ENCODE data around the gene E2F3. TPM values are rescaled to one million over a fixed set of nuclear protein-coding genes. Genes with fewer than 3 reads are reported as not detected.

E2F3 gene
- total and polyA plus RNA-seq, 2 donors (not counting 3 experiments of a cell fraction or from before 2014, with no cell fraction given): 8.6 to 22.0 TPM

- Histone ChIP-seq H3K9me3 (replicated peaks; ENCODE audit: control insufficient read depth, insufficient read depth, low read length) (no peaks in the 10 kb centered on the region), H4K20me1 (replicated peaks; ENCODE audit: control insufficient read depth, extremely low read depth, insufficient read depth, low read length) (no peaks in the 10 kb centered on the region), H3K27me3 (ENCODE audit: control insufficient read depth in 2 of 2, insufficient read depth in 2 of 2, low read length in 2 of 2) (no peaks in the 10 kb centered on the region), H3K27ac (ENCODE audit: insufficient read depth, low read depth, low read length) (no peak overlapping the region), H3K36me3 (ENCODE audit: control insufficient read depth in 2 of 2, extremely low read depth in 1 of 2, insufficient read depth in 2 of 2, low read length in 2 of 2) (peaks cover 5 to 10% of the 10 kb centered on the region in 2 experiments), H2AFZ (ENCODE audit: low read depth, low read length) (no peak overlapping the region), H3K9me1 (replicated peaks; ENCODE audit: control insufficient read depth, extremely low read depth, insufficient read depth, low read length) (peaks cover 3% of the 10 kb centered on the region), H3K4me1 (ENCODE audit: control insufficient read depth, extremely low read depth, insufficient read depth, low read length) (peaks cover 4% of the 10 kb centered on the region), H3K79me2 (ENCODE audit: control insufficient read depth, insufficient read depth, low read length) (peaks cover 23% of the 10 kb centered on the region), H3K4me2 (ENCODE audit: insufficient read depth, low read length) (no peak overlapping the region), H3K9ac (replicated peaks; ENCODE audit: extremely low read depth, insufficient read depth, low read length) (no peak overlapping the region), H3K4me3 (replicated peaks in 1 of 3; ENCODE audit: insufficient read depth in 1 of 3, low read depth in 1 of 3, low read length in 3 of 3) (no peak overlapping the region)
- FAIRE-seq (no peak), DNase-seq (ENCODE audit: low read depth, low spot score) (peak; percentile 37)
- ChIA-PET POLR2A (no interaction called here), CTCF (no interaction called here)
- dilution Hi-C loops (cut with MboI; ENCODE audit: extremely low pct_ligation_motif_present, low sequenced_read_pairs): no loop called here
- TF ChIP-seq POLR2A (IDR thresholded peaks at IDR 0.05; ENCODE audit: low read depth, low read length) (no peak), EZH2 (IDR thresholded peaks at IDR 0.05; ENCODE audit: borderline replicate concordance, low read depth, low read length, severe bottlenecking) (no peak), MYC (IDR thresholded peaks at IDR 0.05; ENCODE audit: low read depth, low read length) (no peak), POLR2AphosphoS5 (IDR thresholded peaks at IDR 0.05; ENCODE audit: insufficient read depth, low read depth, low read length) (no peak), FOS (IDR thresholded peaks at IDR 0.05; ENCODE audit: borderline replicate concordance, insufficient read depth, low read length) (no peak), CTCF (IDR thresholded peaks at IDR 0.05; ENCODE audit: extremely low read depth in 1 of 2, insufficient read depth in 1 of 2, low read depth in 1 of 2, low read length in 2 of 2) (no peak), JUN (IDR thresholded peaks at IDR 0.05; ENCODE audit: borderline replicate concordance, insufficient read depth, insufficient read length, low read depth) (no peak), GATA2 (IDR thresholded peaks at IDR 0.05; ENCODE audit: insufficient read depth, insufficient read length, low read depth, low read length) (no peak), MAX (IDR thresholded peaks at IDR 0.05; ENCODE audit: insufficient read depth, insufficient read length) (no peak)
- BruUV-seq (replicated peaks): no TSS peak
- intact Hi-C loops (cut with micrococcal nuclease): no loop called here
These were observed 77.4 kb downstream of the E2F3 start for GRCh38 chr6:20479060-20479459.
